HuH-7 (cell line): Measurements from ENCODE around the gene INAFM2.
A peak's percentile ranks its signal among the peaks of the same experiment; 100 is the strongest.

ENCODE experiments used
- DNase-seq: peaks from one replicate; pipeline ENCODE4 v3.0.0; 2011; ENCODE audit warnings: low spot score

The INAFM2 gene

DNA sequence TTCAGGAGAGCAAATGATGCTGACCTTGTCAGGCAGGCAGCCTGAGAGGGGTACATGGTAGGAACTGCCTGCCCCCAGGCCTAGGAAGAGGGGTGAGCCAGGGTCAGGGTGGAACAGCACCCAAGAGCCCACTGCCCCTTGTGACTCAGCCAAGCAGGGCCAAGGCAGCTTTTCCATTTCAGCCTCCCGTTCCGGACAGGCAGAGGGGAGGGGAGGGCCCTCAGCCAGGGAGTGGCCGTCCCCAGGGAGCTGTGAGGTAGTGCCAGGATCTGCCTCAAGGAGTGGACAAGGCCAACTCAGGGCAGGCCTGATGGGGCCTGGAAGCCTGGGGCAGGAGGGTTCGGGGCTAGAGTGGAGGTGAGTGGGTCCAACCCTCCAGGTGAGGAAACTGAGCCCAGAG is 35.5 kb upstream of the INAFM2 start:
- DNase-seq = no peak

DNA sequence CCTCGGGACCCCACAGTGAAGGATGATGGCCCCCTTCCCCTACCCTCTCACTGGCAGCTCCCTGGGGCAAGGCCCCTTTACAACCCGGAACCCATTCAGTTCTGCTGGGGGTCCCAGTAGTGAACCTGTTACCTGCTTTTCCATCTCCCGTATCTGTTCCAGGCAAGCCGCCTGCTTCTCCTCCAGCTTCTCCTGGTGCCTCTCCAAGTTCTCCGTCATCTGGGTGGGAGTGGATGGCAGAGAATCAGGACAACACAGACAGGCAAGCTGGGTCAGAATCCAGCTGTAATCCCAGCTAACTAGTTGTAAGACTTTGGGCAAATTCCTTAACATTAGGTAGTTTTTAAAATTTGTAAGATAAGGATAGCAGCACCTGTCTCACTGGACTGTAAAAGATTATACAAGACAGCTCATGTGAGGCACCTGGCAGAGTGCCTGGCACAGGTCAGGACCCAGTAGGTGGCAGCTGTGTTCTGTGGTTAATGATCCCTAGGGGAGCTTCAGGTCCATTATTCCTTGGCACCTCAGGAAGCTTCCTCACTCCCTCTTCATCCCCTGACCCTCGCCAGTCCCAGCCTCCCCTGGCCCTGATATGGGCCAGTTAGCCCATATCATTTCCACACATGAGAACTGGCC is 34.2 kb upstream of the INAFM2 start:
- no peak for DNase-seq

DNA sequence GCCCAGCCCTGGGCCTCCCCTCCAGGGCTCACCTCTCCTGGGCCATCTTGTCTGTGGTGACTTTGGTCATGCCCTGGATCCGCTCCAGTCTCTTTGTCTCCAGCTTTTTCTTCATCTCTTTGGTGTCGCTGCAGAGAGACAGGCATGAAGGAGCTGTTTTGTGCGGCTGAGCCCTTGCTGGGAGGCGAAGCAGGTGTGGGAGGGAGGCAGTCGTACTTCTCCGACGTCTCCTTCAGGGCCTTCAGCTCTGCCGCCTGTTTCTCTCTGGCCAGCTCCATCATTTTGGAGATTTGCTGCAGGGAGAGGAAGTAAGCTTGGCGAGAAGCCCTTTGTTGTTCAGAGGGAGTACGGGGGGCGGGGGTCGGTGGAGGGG is 33.0 kb upstream of the INAFM2 start:
- no peak for DNase-seq

DNA sequence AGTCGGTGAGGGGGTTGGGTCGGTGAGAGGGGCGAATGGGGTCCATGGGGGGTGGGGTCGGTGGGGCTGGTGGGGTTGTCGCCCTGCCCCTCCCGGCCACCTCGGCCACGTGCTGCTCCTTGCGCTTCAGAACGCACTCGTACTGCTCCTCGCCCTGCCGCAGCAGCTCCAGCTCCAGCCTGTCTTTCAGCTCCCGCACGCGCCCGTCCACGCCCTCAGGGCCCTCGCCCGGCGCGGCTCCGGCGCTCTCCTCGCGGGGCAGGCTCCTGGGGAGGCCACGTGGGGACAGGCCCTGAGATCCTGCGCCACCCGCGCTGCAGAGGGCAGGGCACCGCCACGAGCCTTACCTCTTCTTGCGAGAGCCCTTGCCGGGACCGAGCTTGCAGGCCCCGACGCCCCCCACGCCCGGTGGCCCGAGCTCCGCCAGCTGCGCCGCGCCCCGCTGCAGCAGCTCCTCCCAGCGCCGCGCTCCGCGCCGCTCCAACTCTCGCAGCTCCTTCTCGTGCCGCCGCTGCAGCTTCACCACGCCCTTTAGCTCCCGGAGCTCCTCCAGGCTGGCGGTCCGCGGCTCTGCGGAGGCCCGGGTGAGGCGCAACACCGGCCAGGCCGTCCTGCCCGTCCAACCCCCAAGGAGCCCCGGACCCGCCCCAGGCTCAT is 32.4 kb upstream of the INAFM2 start:
- peak; percentile 76 for DNase-seq

DNA sequence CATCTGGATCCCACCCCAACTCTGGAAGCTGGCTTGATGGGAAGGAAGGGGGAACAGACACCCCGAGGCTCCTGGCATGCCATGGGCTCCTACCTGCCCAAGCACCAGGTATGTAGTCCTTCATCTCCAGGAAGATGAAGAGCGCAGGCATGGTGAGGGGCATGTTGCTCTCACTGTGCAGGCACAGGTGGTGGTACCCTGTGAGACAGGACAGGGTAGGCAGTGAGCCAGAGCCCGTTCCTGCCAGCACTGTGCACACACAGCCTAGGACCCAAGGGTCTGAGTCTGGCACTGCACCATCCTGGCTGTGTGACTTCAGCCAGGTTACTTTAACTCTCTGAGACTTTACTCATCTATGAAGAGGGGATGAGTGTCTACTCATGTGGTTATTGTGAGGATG is 31.2 kb upstream of the INAFM2 start:
- no peak for DNase-seq

DNA sequence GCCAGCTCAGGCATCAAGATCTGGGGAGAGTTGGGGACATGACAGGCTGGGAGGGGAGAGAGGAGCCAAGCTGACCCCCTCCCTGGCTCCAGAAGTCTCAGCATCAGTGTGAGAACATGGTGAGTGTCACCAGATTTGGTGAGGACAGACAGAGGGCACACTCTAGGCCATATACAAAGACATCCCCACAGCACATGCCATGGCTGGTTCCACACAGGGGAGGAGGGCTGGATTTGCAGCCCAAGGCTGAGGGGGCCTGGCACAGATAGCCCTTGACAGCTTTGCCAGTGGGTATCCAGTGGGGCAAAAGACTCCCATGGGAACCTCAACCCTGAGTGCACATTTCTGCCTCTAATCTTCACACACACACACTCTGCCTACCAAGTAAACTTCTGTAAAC is 30.5 kb upstream of the INAFM2 start:
- no peak for DNase-seq

DNA sequence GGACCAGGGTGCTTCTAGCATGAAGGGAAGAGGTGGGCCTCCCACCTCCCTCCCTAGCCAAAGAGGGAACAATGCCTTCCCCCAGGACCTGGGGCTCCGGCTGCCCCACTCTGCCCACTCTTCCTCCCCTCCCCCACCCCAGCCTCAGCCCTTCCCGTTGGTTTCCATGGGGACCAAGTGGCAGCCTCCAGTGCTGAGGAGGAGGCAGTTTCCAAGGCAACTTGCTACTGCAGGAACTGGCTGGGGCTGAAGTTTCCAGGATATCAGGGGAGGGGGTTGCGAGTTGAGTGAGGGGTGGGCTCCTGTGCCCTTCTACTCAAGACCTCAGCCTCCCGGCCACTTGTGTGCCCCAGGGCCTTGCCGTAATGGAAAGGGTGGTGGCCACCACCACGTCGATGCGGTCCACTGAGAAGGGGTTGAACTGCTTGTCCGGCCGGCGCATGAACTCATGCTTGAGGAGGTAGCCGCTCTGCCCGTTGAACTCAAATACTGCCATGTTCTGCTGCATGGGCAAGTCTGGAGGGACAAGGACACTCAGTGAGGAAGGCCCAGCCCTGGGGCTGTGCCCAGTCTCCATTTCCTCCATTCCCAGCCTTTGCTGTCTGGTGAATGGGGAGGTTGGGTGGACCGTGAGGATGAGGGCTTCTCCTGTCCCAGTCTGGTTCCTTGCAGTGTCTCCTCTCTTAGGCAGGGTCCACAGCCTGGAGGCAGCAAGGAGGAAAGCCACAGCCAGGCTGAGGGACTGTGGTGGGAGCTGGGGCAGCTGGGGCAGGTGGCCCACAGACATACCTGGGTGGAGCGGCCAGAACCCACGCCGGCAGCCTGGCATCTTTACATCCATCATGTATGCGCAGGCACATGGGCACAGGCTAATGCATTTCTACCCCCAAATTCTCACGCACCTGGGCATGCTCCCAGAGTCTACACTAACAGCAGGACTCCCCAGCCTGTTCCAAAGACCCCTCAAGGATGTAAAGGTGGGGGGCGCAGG is 29.3 kb upstream of the INAFM2 start:
- no peak for DNase-seq

DNA sequence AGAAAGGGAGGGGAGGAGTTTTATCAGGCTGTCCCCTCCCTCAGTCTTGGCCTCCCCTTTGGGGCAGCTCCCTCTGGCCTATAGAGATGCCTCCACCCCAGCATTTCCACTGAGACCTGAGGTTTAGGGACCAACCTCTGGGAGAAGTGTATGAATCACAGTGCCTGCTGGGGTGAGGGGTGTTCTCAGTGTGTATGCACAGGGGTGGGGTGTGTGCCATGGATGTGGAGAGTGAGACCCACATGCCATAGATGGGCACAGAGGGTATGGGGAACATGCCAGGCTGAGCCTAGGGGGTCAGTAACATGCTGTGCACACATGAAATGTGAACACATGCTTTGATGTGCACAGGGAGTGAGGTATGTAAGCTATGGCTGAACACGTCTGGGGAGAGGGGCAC is 28.2 kb upstream of the INAFM2 start:
- no peak for DNase-seq

DNA sequence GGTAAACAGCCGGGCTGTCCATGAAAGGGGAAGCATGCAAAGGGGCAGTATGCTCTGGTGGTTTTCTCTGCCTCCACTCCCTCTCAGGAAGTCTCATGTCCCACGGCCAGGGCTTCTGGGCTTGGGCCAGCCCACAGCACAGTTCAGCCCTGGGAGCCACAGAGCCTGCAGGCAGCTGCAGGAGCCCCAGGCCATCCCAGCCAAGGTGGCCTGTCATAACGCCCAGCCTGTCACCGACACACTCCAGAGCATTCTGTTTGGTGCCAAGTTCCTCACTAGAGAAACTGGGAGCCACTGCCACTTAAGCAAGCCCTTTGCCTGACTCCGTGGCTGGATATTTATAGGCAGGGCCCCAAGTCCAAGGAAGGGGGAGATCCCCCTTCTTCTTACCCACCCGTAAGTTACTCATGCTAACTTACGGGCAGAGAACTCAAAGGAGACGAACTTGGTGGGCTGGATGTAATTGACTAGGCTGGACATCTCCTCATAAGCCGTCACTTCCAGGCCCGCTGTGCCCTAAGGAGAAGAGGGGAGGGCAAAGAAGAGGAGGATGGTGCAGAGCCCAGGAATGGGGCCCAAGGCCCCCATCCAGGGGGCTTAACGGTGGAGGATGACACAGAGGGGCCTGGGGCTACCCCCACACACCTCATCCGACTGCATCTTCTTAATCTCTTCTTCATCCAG is 27.5 kb upstream of the INAFM2 start:
- DNase-seq = no peak

DNA sequence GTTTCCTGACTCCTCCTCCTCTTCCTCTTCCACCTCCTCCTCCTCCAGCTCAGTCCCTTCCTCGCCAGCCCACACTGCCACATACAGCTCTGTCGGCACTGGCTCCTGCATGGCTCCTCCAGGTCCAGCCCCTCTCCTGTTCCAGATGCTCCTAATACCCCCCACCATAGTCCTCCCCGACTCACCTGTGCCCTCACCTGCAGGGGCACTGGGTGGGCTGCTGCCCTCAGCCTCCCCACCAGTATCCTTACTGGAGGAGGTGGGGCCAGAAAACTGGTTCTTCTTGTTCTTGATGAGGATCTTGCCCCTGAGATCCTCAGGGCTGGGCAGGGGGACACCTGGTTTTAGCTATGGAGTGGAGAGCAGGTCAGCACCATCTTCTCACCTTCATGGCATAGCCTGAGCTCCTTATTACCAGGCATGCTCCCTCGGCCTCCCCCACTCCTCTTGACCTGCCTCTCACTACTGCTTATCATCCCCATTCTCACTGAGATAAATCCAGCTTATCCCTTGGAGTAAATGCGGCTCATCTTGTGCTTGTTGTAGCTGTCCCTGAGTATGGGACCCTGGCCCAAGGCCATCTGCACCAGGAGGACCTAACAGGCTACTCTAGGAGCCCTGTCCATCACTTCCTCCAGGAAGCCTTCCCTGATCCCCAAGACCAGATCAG is 26.8 kb upstream of the INAFM2 start:
- DNase-seq = no peak

DNA sequence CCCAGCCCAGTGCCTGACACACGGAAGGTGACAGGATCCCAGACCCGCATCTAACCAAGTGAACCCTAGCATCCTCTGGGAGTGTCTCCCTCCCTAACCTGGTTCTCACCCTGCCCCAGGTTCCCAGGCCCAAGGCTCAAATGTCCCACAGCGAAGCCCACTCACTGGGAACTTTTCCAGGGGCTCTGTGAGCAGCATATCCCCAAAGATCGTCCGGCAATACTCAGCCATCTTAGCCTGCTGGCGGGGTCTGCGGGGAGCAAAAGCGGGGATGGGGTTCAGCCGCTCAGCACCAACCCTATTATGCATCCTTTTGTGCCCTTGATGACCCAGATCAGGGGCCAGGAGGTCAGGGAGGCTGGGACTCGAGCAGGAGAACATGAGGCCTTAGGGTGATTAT is 26.1 kb upstream of the INAFM2 start:
- DNase-seq = no peak

DNA sequence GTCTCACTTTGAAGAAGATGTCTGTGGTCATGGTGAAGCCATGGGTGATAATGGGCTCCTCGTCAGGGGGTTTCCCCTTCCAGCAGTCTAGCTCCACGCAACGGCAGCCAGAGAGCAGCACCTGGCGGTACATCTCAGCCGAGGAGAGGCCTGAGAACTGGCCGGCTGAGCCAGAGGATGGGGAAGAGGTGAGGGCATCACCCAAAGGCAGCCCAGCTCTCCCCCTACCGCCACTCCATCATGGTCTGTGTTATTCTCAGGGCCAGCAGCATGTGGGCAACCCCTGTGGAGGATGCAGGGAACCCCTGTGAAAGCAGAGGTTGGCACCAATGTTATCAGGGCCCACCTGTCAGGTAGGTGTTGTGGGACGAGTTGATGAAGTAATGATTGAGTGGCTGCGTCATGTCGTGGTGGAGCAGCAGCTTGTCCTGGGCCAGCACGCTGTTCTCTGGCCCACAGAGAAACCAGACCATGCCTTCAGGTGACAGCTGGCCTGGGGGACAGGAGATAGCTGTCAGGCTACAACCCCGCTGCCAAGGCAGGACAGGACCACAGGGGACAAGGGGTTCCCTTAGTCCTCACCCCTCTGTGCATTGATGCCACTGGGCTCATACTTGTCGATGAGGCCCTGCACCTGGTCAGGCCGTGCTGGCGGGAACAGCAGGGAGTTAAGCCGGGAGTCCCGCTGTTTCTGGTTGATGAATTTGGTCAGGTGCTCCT is 25.1 kb upstream of the INAFM2 start:
- DNase-seq = no peak

DNA sequence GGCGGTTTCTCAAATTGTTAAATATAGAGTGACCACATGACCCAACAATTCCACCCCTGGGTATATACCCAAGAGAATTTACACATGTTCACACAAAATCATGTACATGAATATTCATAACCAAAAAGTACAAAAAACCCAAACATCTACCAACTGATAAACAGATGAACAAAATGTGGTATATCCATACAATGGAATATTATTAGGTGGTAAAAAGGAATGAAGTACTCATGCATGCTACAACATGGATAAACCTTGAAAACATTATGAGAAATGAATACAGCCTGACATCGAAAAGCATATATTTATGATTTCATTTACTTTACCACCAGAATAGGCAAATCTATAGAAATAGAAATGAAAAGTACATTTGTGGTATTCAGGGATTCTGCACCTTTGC is 23.1 kb upstream of the INAFM2 start:
- no peak for DNase-seq

DNA sequence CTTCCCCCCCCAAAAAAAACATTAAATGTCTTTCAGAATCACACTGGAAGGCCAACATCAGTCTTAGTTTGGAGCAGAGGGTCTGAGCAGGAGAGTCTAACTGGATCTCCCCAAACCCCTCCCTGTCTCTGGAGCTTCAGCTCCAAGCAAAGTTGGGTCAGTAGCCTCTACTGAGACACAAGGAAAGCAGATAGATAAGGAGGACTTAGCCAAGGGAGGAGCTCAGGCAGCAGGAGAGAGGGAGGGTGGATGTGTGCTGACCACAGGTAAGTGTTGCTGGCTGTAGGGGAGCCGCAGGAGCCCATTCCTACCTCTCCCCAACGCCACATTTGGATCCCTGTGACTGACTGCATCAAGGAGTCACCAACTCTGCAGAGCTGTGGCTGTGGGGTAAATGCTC is 22.7 kb upstream of the INAFM2 start:
- DNase-seq = no peak

DNA sequence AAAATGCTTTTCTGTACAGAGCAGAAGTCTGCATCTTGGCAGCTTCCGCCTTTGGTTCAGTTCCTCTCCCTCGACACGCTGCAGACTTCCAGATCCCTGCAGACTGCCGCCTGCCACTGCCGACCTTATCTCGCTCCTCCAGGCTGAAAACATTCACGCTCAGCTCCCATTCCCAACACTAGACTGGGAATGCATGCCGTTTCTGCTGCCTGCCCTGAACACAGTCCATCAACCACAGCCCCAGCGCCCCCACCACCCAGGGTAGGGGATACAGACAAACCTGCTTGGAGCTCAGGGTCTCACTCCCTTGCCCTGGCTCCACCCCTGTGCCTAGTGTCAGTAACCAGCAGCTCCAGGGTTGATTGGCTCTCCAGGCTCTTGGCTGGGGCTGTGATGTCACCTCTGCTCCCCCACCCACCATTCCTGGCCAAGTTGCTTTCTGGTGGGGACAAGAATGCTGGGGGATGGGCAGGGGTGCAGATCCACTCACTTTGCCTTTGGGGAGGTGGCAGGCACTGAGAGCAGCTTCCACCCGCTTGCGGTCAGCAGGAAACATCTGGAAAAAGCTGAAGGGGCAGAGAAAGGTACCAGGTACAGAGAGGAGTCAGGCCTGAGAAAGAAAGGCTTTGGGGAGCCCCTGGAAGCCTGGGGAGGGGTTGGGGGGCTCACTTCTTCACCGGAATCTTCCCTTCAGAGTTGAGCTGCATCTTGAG is 21.9 kb upstream of the INAFM2 start:
- DNase-seq = no peak

DNA sequence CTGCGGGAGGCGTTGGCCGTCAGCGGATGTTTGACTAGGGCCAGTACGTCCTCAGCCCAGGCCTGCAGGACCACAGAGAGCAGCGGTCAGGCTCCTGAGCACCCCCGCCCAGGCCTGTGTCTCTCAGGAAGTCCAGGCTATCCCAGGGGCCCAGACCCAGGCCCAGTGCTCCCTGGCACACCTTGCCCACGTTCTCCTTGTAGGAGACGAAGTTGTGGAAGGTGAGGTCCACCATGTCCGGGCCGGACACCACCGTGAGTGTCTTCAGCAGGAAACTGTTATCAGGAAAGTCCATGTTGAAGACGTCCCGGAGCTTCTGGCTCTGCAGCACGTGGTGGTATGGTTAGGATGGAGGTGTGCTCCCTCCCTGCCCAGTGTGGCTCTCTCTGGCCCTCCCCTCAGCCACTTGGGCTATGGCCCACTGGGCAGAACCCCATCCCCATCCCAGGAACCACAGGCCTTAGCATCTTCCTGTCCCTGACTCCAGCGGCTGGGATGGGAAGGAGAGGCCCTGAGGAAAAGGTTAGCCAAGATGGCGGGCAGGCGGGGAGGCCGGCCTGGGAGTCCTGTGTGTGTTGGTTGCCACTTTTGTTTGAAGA is 21.1 kb upstream of the INAFM2 start:
- no peak for DNase-seq

DNA sequence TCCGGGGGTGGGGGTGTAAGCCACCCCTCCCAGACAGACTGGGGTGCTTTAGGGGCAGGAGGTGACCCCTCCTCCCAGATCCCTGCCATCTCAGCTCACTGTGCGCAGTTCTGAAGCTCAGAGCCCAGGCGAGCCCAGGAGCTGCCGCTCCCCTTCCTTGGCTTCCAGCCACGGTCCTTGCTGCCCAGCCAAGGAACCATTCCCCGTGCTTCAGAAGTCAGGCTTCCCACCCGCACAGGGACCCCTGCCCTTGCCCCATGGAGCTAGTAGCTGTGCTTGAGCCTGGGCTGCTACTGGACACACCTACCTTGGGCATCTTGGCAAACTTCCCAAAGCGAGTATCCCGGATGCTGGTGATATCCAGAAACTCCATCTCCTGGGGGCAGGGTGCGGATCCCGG is 20.5 kb upstream of the INAFM2 start:
- no peak for DNase-seq

DNA sequence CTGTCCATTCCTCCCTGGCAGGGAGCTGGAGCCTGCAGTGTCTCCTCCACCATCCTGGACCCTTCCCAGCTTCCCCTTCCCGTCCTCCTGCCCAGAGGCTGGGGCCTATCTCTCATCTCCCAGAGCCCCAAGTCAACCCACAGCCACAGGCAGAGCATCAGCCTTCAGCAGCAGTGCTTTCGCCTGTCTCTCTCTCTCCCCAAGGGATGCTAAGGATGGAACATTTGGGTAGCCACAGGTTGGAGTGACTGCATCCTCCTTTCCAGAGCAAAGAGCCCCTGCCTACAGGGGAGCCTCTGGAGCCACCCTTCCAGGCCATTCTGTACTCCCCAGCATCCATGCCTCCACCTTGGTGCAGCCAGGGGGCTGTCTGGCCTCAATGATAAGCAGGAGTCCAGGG is 19.9 kb upstream of the INAFM2 start:
- DNase-seq = no peak

DNA sequence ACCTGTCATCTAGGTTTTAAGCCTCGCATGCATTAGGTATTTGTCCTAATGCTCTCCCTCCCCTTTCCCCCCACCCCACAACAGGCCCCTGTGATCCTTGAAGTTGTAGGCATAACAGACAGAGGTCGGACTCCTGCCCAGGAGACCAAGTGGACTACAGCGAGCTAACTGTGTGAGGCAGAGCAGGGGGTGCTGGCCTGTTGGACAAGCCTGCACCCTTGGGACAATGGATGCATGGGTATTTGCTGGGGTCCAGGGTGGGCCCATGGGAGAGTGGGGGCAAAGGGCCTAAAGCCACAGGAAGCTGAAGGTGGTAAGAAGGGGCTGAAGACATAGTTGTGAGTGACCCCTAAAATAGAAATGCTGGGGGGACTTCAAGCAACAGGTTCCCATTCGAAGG is 18.2 kb upstream of the INAFM2 start:
- DNase-seq = no peak

DNA sequence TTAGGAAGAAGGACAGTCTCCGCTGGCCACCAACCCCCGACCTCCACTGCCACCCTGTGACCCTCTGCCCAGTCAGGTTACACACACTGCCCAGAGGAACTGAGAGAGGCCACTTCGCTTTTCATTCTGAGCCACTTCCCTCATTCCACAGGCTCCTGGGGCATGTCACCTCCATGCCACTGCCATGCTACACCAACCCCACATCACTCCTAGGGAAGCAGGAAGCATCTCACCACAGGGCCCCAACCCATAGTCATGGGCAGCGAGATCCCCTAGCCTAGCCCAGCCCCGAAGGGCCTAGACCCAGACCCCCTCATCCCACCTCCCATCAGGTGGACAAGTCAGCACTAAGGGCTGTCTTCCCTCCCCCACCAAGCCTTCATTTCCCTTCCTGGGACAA is 17.1 kb upstream of the INAFM2 start:
- no peak for DNase-seq
